ENCODE measurements around the gene ZNF775.

ZNF775 gene

GRCh38 chr7:150441524-150441923 is 62.4 kb downstream of the ZNF775 start:
- DNase-seq (ENCODE audit: low read depth): no peak

- DNase-seq (ENCODE audit: low read depth): no peak
These were observed 63.7 kb downstream of the ZNF775 start for GRCh38 chr7:150442811-150443210.

- DNase-seq (ENCODE audit: low read depth): no peak
These were observed 64.8 kb downstream of the ZNF775 start for GRCh38 chr7:150443793-150444540.

DNA sequence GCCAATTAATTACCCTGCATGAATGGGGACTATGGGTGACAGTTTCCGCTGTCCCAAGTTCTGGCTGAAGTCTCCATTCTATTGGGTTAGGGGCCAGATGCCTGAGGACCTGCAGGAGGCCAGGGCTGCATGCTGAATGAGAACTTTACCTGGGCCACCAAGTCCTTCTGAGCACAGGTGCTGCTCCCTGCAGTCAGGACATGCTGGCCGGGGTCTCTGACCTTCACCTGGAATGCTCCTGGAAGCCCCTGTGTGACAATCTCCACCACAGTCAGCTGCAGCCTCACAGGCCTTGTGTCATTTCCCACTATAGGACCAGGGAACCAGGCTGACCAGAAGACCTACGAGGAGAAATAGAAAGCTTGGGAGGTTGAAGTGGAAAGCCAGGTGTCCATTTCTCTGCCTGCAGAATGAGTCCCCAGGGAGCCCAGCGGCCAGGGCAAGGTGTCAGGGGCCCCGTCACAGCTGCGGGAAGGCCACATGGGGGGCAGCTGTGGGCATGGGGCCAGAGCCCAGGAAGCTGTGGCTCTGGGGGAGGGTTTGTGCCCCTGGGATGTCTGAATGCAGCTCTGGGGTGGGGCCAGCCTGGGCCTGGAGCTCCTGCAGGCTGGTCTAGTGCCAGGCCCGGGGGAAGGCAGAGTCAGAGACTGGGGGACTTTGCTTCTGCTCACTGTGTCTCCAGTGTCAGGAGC is 65.7 kb downstream of the ZNF775 start:
- no peak for DNase-seq (ENCODE audit: low read depth)

GRCh38 chr7:150446288-150446938 is 67.3 kb downstream of the ZNF775 start:
- no peak for DNase-seq (ENCODE audit: low read depth)
